ENCODE measurements around the gene GANAB. TPM values are rescaled to one million over a fixed set of nuclear protein-coding genes. Genes with fewer than 3 reads are reported as not detected.
"Not testable (repeated sequence)": the region's sequence is repeated elsewhere in the genome, so short reads cannot be mapped to it uniquely, and the experiment has no call there.

The GANAB gene
- polyA plus RNA-seq, 3 donors = 99.7 to 116 (median 109) TPM

DNA sequence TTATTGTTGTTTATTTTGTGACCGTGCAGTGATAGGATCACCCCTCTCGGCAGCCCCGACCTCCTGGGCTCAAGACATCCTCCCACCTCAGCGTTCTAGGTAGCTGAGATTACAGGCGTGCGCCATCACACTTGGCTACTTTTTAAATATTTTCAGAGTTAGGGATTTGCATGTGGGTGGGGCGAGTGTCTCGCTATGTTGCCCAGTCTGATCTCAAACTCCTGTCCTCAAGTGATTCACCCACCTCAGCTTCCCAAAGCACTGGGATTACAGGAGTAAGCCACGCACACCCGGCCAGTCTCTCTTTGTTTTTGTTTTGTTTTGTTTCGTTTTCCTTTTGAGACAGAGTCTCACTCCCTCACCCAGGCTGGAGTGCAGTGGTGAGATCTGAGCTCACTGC, 7.9 kb upstream of the GANAB start:
- Histone ChIP-seq H3K9ac (ENCODE audit: insufficient read depth, low read length, poor library complexity, severe bottlenecking) (no peak overlapping the region), H3K27ac (ENCODE audit: low read depth in 1 of 2, low read length in 2 of 2) (no peak overlapping the region), H3K36me3 (replicated peaks in 1 of 2; ENCODE audit: control insufficient read depth in 1 of 2, insufficient read depth in 2 of 2, low read length in 2 of 2) (peaks cover 6% of the 10 kb centered on the region in 2 donors), H3K4me2 (replicated peaks; ENCODE audit: extremely low read depth, low read length, poor library complexity, severe bottlenecking) (peak overlapping the region; percentile 99), H2AFZ (ENCODE audit: insufficient read depth, low read depth, low read length, poor library complexity, severe bottlenecking) (peak overlapping the region; percentile 17), H3K9me3 (replicated peaks in 1 of 2; ENCODE audit: control insufficient read depth in 1 of 2, insufficient read depth in 1 of 2, low read length in 2 of 2) (no peaks in the 10 kb centered on the region), H4K20me1 (ENCODE audit: insufficient read depth, low read length) (no peaks in the 10 kb centered on the region), H3K4me1 (ENCODE audit: control insufficient read depth in 1 of 2, insufficient read depth in 2 of 2, low read length in 2 of 2) (peaks cover 11 to 14% of the 10 kb centered on the region in 2 donors), H3K4me3 (replicated peaks in 1 of 3; ENCODE audit: low read depth in 2 of 3, low read length in 3 of 3) (peak overlapping the region in 1 of 3 experiments; percentile 97), H3K79me2 (ENCODE audit: insufficient read depth, low read length) (peaks cover 30% of the 10 kb centered on the region), H3K27me3 (ENCODE audit: control insufficient read depth in 2 of 2, insufficient read depth in 2 of 2, low read length in 2 of 2) (no peaks in the 10 kb centered on the region)
- no peak for DNase-seq
- H3K27ac Mint-ChIP-seq = peak overlapping the region in 3 of 7 donors; percentile 15 to 66 (median 46)
- WGBS (ENCODE audit: insufficient coverage) = no CpG with 5 or more reads among the region's 11 CpGs
- H3K4me3 Mint-ChIP-seq = peak overlapping the region in 1 of 2 donors; percentile 87
- H3K4me1 Mint-ChIP-seq = peaks cover 21% of the 10 kb centered on the region
- TF ChIP-seq, protein P1, sequence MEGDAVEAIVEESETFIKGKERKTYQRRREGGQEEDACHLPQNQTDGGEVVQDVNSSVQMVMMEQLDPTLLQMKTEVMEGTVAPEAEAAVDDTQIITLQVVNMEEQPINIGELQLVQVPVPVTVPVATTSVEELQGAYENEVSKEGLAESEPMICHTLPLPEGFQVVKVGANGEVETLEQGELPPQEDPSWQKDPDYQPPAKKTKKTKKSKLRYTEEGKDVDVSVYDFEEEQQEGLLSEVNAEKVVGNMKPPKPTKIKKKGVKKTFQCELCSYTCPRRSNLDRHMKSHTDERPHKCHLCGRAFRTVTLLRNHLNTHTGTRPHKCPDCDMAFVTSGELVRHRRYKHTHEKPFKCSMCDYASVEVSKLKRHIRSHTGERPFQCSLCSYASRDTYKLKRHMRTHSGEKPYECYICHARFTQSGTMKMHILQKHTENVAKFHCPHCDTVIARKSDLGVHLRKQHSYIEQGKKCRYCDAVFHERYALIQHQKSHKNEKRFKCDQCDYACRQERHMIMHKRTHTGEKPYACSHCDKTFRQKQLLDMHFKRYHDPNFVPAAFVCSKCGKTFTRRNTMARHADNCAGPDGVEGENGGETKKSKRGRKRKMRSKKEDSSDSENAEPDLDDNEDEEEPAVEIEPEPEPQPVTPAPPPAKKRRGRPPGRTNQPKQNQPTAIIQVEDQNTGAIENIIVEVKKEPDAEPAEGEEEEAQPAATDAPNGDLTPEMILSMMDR (IDR thresholded peaks at IDR 0.05) = no peak
- peaks cover 0 to 3% (median 0%) of the 10 kb centered on the region in 3 donors for H3K27me3 Mint-ChIP-seq (ENCODE audit: low read depth in 3 of 3)
- peaks cover 5 to 10% of the 10 kb centered on the region in 2 donors for H3K36me3 Mint-ChIP-seq
- H3K9me3 Mint-ChIP-seq = no peaks in the 10 kb centered on the region
- intact Hi-C loops (cut with micrococcal nuclease) = loop anchor here (5.0 kb wide), 2 partner anchors 53 to 62 kb away; partner anchors contain the start of genes BSCL2 (in 1 of the 2), GNG3 (in 1 of the 2) and TUT1 (in 1 of the 2)

DNA sequence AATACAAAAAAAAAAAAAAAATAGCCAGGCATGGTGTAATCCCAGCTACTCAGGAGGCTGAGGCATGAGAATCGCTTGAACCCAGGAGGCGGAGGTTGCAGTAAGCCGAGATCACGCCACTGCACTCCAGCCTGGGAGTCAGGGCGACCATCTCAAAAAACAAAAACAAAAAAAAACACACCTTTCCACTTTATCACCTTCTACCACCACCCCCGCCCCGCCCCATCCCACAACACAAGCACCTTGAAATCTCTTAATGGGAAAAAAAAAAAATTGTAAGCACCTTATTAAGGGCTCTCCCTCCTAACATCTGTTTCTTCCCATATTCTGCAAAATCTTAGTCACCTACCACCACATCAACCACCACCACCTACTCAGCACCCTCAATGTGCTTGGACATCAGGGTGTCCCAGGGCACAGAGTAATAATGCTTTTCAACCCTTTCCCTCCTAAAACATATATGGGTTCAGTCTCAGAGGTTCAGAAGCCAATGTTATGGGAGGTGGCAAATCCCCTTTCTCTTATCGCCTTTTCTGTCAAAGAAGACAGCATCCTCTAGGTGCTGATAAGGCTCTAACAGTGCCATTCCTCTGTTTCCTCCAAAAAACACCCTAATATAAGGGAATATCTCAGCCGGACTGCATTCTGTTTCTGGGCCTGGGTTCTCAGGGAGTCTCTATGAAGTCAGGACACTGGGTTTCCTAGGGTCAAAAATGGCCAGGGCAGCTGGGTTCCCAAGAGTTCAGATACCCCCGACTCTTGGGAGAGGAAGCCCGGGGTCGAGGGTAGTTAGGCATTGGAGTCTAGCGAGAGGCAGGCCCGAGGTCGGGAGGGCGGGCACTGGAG, 6.0 kb upstream of the GANAB start:
- Histone ChIP-seq H3K4me1 (ENCODE audit: control insufficient read depth in 1 of 2, insufficient read depth in 2 of 2, low read length in 2 of 2) (peaks cover 11 to 17% of the 10 kb centered on the region in 2 donors), H3K9me3 (replicated peaks in 1 of 2; ENCODE audit: control insufficient read depth in 1 of 2, insufficient read depth in 1 of 2, low read length in 2 of 2) (no peaks in the 10 kb centered on the region), H3K4me3 (replicated peaks in 1 of 3; ENCODE audit: low read depth in 2 of 3, low read length in 3 of 3) (peak overlapping the region; percentile 67 to 97 (median 79)), H3K27me3 (ENCODE audit: control insufficient read depth in 2 of 2, insufficient read depth in 2 of 2, low read length in 2 of 2) (no peaks in the 10 kb centered on the region), H3K36me3 (replicated peaks in 1 of 2; ENCODE audit: control insufficient read depth in 1 of 2, insufficient read depth in 2 of 2, low read length in 2 of 2) (peaks cover 21 to 24% of the 10 kb centered on the region in 2 donors), H2AFZ (ENCODE audit: insufficient read depth, low read depth, low read length, poor library complexity, severe bottlenecking) (peak overlapping the region; percentile 92), H3K27ac (ENCODE audit: low read depth in 1 of 2, low read length in 2 of 2) (peak overlapping the region; percentile 65 to 89), H3K9ac (ENCODE audit: insufficient read depth, low read length, poor library complexity, severe bottlenecking) (peak overlapping the region; percentile 91), H4K20me1 (ENCODE audit: insufficient read depth, low read length) (no peaks in the 10 kb centered on the region), H3K79me2 (ENCODE audit: insufficient read depth, low read length) (peaks cover 35% of the 10 kb centered on the region), H3K4me2 (replicated peaks; ENCODE audit: extremely low read depth, low read length, poor library complexity, severe bottlenecking) (peak overlapping the region; percentile 99)
- TF ChIP-seq, protein P1 (IDR thresholded peaks at IDR 0.05) = no peak
- peaks cover 0 to 3% (median 0%) of the 10 kb centered on the region in 3 donors for H3K27me3 Mint-ChIP-seq (ENCODE audit: low read depth in 3 of 3)
- peak overlapping the region; percentile 86 to 94 (median 91) for H3K27ac Mint-ChIP-seq
- intact Hi-C loops (cut with micrococcal nuclease) = loop anchor here (2.0 to 5.0 kb wide), 3 partner anchors 26 to 60 kb away; partner anchors contain the start of genes BSCL2 (in 1 of the 2), GNG3 (in 1 of the 2), TUT1 (in 1 of the 2) and UBXN1 (in 1 of the 2)
- peak overlapping the region; percentile 87 to 94 for H3K4me3 Mint-ChIP-seq
- H3K36me3 Mint-ChIP-seq = peaks cover 14 to 28% of the 10 kb centered on the region in 2 donors
- DNase-seq = no peak
- WGBS (ENCODE audit: insufficient coverage) = 43% methylated on average over 14 of the region's 16 CpGs
- no peaks in the 10 kb centered on the region for H3K9me3 Mint-ChIP-seq
- peaks cover 23% of the 10 kb centered on the region for H3K4me1 Mint-ChIP-seq

DNA sequence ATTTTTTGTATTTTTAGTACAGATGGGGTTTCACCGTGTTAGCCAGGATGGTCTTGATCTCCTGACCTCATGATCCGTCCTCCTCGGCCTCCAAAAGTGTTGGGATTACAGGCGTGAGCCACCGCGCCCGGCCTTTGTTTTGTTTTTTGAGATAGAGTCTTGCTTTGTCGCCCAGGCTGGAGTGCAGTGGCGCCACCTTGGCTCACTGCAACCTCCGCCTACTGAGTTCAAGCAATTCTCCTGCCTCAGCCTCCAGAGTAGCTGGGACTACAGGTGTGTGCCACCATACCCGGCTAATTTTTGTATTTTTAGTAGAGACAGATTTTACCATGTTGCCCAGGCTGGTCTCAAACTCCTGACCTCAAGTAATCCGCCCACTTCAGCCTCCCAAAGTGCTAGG, 3.9 kb upstream of the GANAB start:
- H3K4me3 Mint-ChIP-seq; DNase-seq; H3K27me3 ChIP-seq (ENCODE audit: control insufficient read depth in 2 of 2, insufficient read depth in 2 of 2, low read length in 2 of 2); H3K9me3 ChIP-seq (replicated peaks in 1 of 2; ENCODE audit: control insufficient read depth in 1 of 2, insufficient read depth in 1 of 2, low read length in 2 of 2); H3K4me2 ChIP-seq (replicated peaks; ENCODE audit: extremely low read depth, low read length, poor library complexity, severe bottlenecking); H3K27ac ChIP-seq (ENCODE audit: low read depth in 1 of 2, low read length in 2 of 2); H4K20me1 ChIP-seq (ENCODE audit: insufficient read depth, low read length); H3K4me3 ChIP-seq (replicated peaks in 1 of 3; ENCODE audit: low read depth in 2 of 3, low read length in 3 of 3); H3K27ac Mint-ChIP-seq; H2AFZ ChIP-seq (ENCODE audit: insufficient read depth, low read depth, low read length, poor library complexity, severe bottlenecking); H3K9me3 Mint-ChIP-seq; H3K9ac ChIP-seq (ENCODE audit: insufficient read depth, low read length, poor library complexity, severe bottlenecking); H3K27me3 Mint-ChIP-seq (ENCODE audit: low read depth in 3 of 3): not testable (repeated sequence)
- Mint-ChIP-seq H3K36me3 (peaks cover 14 to 28% of the 10 kb centered on the region in 2 donors), H3K4me1 (peaks cover 32% of the 10 kb centered on the region)
- Histone ChIP-seq H3K36me3 (replicated peaks in 1 of 2; ENCODE audit: control insufficient read depth in 1 of 2, insufficient read depth in 2 of 2, low read length in 2 of 2) (peaks cover 21 to 24% of the 10 kb centered on the region in 2 donors), H3K4me1 (ENCODE audit: control insufficient read depth in 1 of 2, insufficient read depth in 2 of 2, low read length in 2 of 2) (peaks cover 24 to 34% of the 10 kb centered on the region in 2 donors), H3K79me2 (ENCODE audit: insufficient read depth, low read length) (peaks cover 51% of the 10 kb centered on the region)
- intact Hi-C loops (cut with micrococcal nuclease) = loop anchor here (5.0 kb wide), 2 partner anchors 57 to 58 kb away; partner anchors contain the start of genes BSCL2 (in 1 of the 2), GNG3 (in 1 of the 2) and TUT1 (in 1 of the 2)
- WGBS (ENCODE audit: insufficient coverage) = 100% methylated on average over 6 of the region's 12 CpGs
